ENCODE measurements around the gene NCOA3.
A peak's percentile ranks its signal among the peaks of the same experiment; 100 is the strongest.

The NCOA3 gene

GRCh38 chr20:47663354-47664067 is 161.8 kb downstream of the NCOA3 start:
- no peak for FAIRE-seq
- TF ChIP-seq CTCF (IDR thresholded peaks at IDR 0.05; ENCODE audit: insufficient read depth, missing control alignments), result peak; percentile 91
- DNase-seq (ENCODE audit: insufficient read length, low spot score), result peak; percentile 89

- DNase-seq (ENCODE audit: insufficient read length, low spot score) (no peak), FAIRE-seq (no peak)
- TF ChIP-seq CTCF (IDR thresholded peaks at IDR 0.05; ENCODE audit: insufficient read depth, missing control alignments), result no peak
Measured at GRCh38 chr20:47664068-47664437, 162.4 kb downstream of the NCOA3 start.

GRCh38 chr20:47664744-47665143 is 163.1 kb downstream of the NCOA3 start:
- no peak for TF ChIP-seq CTCF (IDR thresholded peaks at IDR 0.05; ENCODE audit: insufficient read depth, missing control alignments)
- FAIRE-seq (no peak), DNase-seq (ENCODE audit: insufficient read length, low spot score) (no peak)

GRCh38 chr20:47665221-47665991 is 163.7 kb downstream of the NCOA3 start:
- FAIRE-seq, result no peak
- no peak for TF ChIP-seq CTCF (IDR thresholded peaks at IDR 0.05; ENCODE audit: insufficient read depth, missing control alignments)
- no peak for DNase-seq (ENCODE audit: insufficient read length, low spot score)

GRCh38 chr20:47666304-47666703 is 164.6 kb downstream of the NCOA3 start:
- FAIRE-seq, result no peak

GRCh38 chr20:47667086-47667485 is 165.4 kb downstream of the NCOA3 start:
- DNase-seq (ENCODE audit: insufficient read length, low spot score) (no peak), FAIRE-seq (no peak)
- no peak for TF ChIP-seq CTCF (IDR thresholded peaks at IDR 0.05; ENCODE audit: insufficient read depth, missing control alignments)

More at GRCh38 chr20:47666304-47666703, 164.6 kb downstream of the NCOA3 start:
- no peak for TF ChIP-seq CTCF (IDR thresholded peaks at IDR 0.05; ENCODE audit: insufficient read depth, missing control alignments)
- no peak for DNase-seq (ENCODE audit: insufficient read length, low spot score)
